ELR (cell line): ENCODE measurements around the gene RPS3.

Experiments
- DNase-seq: peaks from one replicate; pipeline ENCODE4 v3.0.0-alpha.2; 2015; ENCODE audit warnings: low read depth

Gene RPS3

DNA sequence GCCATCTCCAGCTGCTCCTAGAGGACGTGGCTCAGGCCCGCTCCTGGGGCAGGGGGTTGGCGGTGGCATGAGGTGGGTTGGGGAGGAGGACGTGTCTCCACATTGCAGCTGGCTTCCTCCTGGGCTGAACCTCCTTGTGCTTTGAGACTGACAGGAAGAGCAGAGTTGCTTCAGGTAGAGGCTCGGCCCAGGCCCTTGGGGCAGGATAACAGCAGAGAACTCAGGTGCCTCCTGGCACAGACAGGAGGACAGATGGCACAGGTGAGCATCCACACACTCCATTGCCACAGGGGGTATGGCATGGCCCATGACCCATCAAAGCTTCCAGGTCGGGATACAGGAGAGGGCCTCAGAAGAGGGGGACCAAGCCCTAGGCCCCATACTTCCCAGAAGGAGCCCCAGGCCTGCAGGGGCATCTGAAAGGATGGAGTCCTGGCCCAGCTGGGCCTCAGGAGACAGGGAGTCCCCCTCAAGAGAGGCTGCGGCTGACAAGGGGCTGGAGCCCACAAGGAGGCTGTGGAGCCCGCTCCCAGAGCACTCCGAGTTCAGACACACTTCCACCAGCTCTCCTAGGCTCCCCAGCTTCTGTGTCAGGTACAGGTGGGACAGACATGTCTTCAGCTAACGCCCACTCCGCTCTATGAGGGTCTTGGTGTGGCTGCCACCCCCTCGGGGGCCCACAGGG, 35.7 kb downstream of the RPS3 start:
- DNase-seq: no peak

DNA sequence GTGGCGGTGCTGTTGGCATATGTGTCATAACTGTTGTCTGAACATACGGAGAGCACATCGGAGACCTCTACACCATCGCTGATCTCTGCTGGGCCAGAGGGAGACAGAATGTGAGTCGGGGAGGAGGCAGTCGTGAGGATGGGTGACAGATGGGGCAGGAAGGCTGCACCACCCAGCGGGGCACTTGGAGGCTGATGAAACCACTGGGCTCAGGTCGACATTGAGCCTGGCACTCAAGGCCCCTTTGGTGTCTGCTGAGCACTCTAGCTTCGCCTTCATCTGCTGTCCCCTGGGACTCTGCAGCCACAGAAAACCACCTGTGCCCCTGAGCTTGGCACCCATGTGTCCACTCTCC, 36.2 kb downstream of the RPS3 start:
- DNase-seq: no peak

DNA sequence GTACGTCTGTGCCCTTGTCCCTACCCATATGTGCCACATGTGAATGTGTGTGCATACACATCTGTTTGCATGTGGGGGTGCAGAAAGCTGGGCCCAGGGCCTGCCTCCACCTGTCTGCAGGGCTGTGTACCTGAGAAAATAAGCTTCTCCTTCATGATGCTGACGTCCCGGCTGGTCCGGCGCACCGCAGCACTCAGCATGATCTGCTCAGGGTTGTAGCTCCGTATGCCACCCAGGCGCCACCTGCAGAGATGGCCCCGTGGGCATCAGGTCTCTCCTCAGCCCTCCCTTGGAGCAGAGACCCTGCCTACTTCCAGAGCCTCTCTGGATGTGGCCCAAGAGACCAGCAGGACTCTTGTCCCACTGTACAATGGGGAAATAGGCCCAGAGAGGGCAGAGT, 37.5 kb downstream of the RPS3 start:
- no peak for DNase-seq

DNA sequence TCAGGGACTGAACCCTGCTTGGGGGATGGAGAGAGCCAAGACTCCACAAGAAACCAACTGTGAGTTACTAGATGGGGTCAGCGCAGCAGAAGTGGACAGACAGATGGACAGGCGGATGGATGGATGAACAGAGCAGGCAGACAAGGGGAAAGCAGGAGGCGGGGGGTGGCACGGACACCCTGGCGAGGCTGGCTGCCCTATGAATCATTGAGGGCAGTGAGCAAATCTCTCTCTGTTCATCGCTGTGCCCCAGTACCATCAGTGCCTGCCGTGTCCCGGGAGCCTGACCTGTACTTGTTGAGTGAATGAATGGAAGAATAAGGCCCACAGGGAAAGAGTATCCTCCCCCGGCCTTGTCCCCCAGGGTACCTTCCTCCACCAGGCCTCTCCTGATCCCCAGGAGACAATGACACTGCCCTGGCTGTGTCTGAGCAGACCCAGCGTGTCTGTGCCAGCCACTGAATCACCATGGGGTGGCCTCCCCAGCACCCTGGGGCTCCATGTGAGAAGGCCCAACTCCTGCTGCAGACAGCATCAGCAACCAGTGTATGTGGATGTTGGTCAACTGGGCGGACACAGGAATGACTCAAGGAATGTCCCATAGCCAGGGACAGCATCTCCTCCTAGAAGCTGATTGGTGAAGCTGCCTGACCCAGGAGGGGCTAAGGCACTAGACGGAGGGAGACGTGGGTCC, 38.8 kb downstream of the RPS3 start:
- peak; percentile 20 for DNase-seq

DNA sequence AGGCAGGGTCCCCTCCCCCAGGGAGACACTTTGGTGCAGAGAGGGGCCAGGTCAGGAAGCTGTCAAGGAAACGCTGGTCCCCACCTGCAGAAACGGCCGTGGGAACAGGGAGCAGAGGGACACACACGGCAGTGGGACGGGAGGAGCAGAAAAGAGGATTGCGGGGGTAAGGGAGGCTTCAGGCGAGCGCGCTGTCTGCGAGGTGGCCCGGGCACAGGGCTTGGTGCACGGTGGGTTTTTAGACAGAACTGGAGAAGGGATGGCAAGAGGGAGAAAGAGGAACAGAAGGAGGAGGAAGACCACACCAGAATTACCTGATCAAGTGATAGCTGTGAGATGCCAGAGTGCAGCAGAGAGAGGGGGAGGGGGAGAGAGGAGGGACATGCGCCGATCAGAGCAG, 39.7 kb downstream of the RPS3 start:
- DNase-seq: no peak

DNA sequence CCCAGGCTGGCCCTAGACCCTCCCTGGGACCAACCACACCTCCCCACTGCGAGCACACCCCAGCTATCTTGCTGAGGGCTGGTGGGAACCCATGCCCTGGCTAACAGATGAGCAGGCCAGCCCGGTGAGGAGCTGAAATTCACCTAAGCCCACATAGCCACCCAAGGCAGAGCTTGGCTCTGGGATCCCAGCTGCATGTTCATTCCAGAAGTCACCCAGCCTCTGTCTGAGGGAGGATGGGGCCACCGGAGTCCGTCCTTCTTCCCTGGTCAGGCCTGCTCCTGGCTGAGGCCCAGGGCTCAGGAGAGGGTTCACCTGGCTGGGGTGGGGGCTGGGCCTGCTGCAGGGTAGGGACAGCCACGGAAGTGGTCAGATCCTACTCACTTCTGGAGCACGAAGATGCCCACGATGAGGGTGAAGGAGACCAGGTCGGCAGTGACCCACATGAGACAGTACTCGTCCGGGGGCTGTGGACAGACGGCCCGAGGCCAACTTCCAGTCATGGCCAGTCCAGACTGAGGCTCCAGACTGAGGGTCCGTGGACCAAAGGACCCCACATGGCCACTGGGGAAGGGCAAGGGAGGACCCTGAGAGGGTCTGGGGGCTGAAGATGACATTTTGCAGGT, 40.3 kb downstream of the RPS3 start:
- DNase-seq: no peak

DNA sequence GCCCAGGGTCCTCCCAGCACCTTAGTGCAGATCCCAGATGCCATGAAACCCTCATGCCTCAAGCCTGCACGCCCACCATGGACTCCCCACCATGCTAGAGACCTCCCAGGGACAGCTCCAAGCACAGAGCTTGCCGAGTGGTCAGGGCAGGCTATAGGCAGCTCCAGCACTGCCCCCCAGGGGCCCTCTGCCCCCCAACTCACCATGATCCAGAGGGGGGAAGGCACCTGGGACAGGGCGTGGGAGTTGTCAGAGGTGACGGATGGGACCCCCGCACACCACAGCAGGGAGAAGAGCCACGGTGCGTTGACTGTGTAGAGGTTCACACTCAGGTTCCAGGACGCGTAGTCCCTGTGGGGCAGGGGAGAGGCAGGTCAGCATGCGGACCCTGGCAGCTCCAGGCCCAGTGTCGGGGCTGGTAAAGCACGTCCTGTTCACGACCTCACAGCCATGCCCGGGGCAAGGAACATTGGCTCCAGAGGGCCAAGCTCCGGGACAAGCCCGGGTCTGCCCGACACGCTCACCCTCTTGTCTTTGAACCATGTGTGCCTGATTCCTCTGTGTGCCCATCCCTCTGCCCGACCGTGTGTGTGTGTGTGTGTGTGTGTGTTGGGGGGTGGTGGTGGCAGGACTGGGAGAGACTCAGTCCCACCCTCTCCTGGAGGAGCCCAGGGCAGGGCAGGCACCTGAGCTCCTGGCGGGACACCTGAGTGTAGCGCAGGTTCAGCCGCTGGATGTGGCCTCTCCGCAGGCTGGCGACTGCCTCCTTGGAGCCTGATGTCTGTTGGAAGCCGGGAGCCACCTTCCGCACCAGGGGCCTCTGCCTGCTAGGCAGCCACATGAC, 41.9 kb downstream of the RPS3 start:
- DNase-seq: no peak

DNA sequence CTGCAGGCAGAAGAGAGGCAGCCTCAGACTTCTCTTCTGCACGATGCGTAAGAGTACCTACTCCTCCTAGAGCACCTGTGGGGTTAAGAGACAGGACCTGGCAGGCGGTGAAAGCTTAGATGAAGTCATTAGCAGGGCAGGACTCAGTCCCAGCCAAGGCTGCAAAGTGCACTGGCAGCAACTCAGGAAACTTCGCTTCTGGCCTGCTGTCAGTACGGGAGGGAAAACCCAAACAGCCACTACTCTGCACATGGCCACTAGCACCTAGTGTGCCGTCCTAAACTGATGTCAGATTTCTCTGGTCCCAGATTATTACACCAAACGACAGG, 42.5 kb downstream of the RPS3 start:
- no peak for DNase-seq

DNA sequence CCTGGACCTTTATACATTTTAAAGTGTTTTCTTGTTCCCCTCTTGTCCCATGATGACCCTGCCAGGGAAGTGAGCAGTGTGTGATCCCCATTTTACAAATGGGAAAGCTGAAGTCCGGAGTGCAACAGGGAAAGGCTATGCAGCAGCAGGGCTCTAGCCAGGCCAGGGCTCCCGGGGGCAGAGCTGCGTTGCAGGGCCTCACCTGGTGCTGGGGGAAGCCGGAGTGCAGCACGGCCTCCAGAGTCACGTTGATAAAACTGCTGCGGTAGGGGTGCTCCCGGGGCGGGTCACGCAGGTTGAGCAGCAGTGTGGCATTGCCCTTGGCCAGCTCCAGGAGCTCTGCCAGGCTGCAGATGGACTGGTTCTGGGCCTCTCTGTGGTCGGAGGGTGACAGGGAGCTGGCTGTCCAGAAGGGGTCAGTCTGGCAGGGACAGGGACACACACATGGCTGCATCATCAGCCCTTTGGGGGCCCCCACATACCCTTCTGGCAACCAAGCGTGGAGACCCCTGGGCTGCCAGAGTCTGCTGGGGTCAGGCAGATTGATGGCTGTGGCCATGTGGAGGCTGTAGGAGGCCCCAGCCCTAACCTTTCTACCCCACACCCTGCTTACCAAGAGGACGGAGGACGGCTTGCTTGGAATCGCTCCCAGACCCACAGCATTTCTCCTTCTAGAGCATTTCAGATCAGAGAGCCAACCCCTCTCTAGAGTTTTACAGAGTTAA, 43.0 kb downstream of the RPS3 start:
- DNase-seq: no peak

DNA sequence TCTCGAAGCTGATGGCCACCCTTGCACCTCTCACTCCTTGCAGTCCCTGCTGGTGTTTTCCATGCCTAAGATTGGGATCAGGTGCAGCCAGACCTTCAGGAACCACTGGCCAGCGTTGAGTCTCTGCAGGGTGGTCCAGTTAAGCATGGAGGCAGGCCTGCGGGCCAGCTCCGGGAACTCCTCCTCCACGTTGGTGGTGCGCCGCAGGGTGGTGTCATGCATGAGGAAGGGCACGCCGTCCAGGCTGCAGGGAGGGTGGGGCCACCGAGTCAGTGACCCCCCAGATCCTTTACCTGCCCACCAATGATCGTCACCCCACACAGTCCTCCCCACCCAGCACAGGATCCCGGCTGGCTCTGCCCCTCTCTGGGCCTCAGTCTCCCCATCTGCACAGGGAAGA, 43.7 kb downstream of the RPS3 start:
- no peak for DNase-seq

DNA sequence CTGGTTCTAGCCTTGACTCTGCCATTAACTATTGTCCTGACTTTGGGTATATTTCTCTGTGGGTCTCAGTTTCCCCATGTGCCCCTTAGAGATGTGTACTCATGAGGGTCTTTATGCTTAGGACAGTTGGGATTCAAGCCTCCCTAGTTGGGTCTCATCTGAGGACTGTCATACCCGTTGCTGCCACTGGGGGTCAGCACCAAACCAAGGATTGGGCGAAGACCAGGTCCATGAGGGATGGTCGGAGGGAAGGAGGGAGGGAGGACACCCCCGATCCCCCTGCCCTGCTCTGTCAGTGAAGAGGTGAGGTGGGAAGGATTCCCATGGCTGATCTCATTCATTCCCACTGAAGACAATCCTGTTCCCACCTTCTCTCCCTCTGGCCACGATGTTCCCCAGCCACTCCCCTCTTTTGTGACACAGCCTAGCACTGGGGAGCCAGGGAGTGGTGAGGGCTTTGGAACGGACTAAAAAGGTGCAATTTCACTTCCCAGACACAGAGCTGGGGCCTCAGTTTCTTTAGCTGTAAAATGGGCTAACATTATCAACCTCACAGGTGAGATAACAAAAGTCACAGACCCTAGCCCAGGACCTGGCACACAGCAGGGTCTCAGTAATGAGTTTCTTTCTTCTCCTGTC, 46.1 kb downstream of the RPS3 start:
- DNase-seq: peak; percentile 67

DNA sequence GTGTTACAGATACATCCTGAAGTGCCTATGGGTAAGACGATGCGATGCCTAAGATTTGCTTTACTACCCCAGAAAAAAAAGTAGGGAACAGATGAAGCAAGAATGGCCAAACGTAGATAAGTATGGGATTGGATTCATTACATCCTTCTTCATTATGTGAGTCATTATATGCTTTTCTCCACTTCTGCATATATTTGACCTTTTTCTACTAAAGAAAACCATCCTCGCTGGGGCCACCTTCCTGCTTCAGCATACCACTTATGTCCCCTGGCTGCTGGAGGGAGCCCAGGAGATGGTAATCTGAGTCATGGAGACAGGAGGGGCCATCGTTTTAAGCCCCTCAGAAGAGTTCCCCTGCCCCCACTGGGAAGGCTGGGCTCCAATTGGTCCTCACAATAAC, 48.1 kb downstream of the RPS3 start:
- no peak for DNase-seq

DNA sequence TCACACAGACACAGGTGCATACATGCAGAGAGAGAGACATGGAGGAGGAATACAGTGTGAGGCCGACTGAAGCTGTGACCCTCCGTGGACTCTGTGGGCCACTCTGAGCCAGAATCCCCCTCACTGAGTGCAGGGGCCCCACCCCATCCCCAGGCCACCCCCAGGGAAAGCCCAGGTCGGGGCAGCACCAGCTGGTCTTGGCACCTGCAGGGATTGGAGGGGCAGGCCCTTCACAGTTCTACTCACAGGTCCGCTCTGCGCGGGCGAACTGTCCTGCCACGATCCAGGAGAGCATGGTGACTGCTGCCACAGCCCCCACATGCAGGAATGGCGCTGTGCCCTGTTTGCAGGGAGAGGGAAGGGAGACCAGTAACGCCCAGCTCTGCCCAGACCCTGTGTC, 50.0 kb downstream of the RPS3 start:
- no peak for DNase-seq

DNA sequence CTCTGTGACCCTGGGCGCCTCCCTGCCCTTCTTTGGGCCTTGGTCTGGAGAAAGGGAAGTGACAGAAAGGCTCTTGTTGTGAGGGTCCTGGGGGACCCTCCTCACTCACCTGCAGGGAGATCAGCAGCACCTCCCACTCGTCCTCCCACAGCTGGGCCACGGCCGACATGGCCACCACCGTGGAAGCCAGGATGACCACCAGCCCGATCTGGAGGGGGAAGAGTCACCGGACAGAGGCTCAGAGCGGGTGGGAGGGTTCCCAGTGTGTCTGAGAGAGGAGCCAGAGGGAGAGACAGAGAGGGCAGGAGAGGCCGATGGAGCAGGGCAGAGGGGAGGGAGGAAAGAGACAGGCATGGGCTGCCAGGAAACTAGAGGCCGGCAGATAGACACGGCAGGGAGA, 50.5 kb downstream of the RPS3 start:
- no peak for DNase-seq

DNA sequence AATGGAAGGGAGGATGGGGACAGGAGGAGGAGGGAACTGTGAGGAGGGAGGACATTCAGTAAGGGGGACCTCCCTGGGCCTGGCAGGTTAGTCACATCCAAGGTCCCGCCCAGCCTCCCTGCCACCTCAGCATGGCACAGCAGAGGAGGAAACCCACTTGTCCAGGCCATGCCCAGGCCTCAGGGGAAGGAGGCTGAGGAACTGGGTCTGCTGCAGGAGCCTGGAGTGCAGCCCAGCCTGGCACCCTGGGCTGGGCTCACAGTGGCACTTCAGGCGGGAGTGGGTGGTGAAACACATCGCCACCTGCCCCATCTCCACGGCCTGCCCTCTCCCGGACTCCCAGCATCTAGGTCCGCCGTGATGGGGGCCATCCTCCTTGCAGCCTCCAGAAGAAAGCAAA, 50.9 kb downstream of the RPS3 start:
- no peak for DNase-seq

DNA sequence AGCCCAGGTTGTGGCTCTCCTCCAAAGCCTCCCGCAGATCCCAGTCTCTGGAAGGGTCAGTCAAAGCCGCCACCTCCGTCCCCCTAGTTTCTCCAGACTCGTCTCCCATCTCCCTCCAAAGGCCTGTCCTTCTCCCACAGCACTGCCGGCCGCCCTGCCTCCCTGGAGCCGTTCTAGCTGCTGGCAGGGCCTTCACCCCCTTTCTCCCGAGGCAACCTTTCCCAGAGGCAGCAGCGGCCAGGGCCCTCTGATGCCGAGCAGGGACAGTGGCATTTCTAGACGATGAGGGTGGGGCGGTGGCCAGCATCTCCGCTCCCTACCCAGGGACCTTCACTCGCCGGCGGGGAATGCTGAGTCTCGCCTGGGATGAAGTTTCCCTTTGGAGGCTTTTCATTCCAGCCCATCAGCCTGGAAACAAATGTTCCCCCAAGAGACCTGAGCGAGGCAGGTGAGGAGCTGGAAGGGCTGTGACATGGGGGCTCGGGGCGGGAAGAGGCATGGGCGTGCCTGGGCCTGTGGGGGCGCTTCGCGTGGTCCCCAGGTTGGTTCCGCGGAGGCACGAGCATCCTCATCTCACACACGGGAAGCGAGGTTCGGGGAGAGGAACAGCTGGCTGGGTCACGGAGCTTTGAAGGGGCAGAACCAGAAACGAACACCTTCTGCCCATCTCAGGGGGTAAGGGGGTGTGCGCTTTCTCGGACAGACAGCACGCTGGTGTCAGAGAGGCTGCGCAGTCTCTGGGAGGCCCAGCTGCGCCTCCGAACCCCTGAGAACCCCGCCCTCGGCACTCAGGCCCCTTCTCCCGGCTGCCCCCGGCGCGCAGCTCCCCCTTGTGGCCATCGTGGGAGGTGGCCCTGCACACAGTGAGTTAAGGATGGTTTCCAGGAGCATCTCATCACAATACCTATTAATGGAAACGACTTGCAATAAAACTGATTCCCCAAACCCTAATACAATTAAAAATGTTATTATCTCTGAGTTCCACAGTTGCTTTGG, 51.8 kb downstream of the RPS3 start:
- no peak for DNase-seq

DNA sequence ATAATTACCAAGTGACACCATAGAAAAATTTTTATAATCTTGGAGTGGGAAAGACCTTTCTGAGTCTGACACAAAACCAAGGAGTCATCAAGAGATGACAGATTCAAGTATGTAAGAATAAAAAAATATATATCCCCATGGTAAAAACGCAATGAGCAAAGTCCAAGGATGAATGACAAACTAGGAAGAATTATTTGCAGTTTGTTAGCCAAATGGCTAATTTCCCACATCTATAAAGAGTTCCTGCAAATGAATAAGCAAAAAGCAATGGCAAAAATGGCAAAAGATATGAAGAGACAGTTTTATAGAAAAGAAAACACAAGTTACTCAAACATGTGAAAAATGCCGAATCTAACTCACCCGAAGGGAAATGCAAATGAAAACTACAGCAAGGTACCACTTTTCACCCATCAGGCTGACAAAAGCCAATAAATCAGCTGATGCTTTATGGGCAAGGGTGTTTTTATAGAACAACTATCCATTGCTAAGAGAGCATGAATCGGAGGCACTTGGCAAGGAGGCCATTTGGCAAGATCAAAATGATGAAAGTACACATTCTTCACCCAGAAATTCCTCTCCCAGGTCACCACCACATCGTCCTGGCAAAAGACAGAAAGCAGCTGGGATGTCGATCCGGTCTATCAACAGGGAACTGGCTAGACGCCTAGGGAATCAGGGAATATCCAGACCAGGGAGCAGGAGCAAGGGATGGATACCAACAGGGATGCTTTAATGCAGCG, 54.8 kb downstream of the RPS3 start:
- no peak for DNase-seq

DNA sequence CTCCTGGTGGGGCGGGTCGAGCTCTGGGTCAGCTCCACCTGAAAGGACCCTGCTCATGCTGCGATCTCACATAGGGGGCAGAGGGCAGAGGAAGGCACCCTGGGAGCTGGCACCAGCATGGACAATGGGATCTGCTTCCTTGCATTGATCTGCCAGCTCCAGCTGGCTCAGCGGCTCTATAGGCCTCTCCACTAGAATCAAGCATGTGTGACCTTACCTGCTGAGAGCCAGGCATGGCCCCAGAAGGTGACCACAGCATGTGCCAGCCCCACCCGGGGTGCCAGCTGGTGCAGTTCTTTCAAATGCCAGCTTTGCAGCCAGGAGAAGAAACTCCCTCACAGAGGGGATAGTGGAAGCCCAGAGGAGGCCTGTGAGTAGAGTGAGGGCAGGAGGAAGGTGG, 55.7 kb downstream of the RPS3 start:
- DNase-seq: no peak
